ENCODE measurements around the gene GALNTL6.
A peak's percentile ranks its signal among the peaks of the same experiment; 100 is the strongest.

The GALNTL6 gene

GRCh38 chr4:172675232-172675631, 862.0 kb downstream of the GALNTL6 start:
- DNase-seq (ENCODE audit: low read depth): no peak
- no peak overlapping the region for H3K4me3 ChIP-seq (ENCODE audit: low read depth, low read length)
- no peak for TF ChIP-seq CTCF (conservative IDR thresholded peaks at IDR 0.05; ENCODE audit: low read depth, low read length)

- DNase-seq (ENCODE audit: low read depth): peak; percentile 26
Observed at GRCh38 chr4:172680691-172681090, 867.5 kb downstream of the GALNTL6 start.

GRCh38 chr4:172683021-172683420, 869.8 kb downstream of the GALNTL6 start:
- no peak overlapping the region for H3K4me3 ChIP-seq (ENCODE audit: low read depth, low read length)
- no peak for TF ChIP-seq CTCF (conservative IDR thresholded peaks at IDR 0.05; ENCODE audit: low read depth, low read length)
- DNase-seq (ENCODE audit: low read depth): peak; percentile 26

More at GRCh38 chr4:172680691-172681090, 867.5 kb downstream of the GALNTL6 start:
- TF ChIP-seq CTCF (conservative IDR thresholded peaks at IDR 0.05; ENCODE audit: low read depth, low read length): no peak
- no peak overlapping the region for H3K4me3 ChIP-seq (ENCODE audit: low read depth, low read length)

- DNase-seq (ENCODE audit: low read depth): no peak
- TF ChIP-seq CTCF (conservative IDR thresholded peaks at IDR 0.05; ENCODE audit: low read depth, low read length): no peak
- no peak overlapping the region for H3K4me3 ChIP-seq (ENCODE audit: low read depth, low read length)
Observed at GRCh38 chr4:172686021-172686420, 872.8 kb downstream of the GALNTL6 start.

GRCh38 chr4:172688534-172688933, 875.3 kb downstream of the GALNTL6 start:
- TF ChIP-seq CTCF (conservative IDR thresholded peaks at IDR 0.05; ENCODE audit: low read depth, low read length): no peak
- peak; percentile 11 for DNase-seq (ENCODE audit: low read depth)
- H3K4me3 ChIP-seq (ENCODE audit: low read depth, low read length): no peak overlapping the region

- no peak overlapping the region for H3K4me3 ChIP-seq (ENCODE audit: low read depth, low read length)
- no peak for DNase-seq (ENCODE audit: low read depth)
- TF ChIP-seq CTCF (conservative IDR thresholded peaks at IDR 0.05; ENCODE audit: low read depth, low read length): no peak
Observed at GRCh38 chr4:172691552-172691951, 878.3 kb downstream of the GALNTL6 start.

- no peak for DNase-seq (ENCODE audit: low read depth)
- no peak for TF ChIP-seq CTCF (conservative IDR thresholded peaks at IDR 0.05; ENCODE audit: low read depth, low read length)
Observed at GRCh38 chr4:172692701-172693100, 879.5 kb downstream of the GALNTL6 start.

More at GRCh38 chr4:172692701-172693100, 879.5 kb downstream of the GALNTL6 start:
- H3K4me3 ChIP-seq (ENCODE audit: low read depth, low read length): no peak overlapping the region
